Measurements from ENCODE around the gene ZDHHC8.

Gene ZDHHC8

DNA sequence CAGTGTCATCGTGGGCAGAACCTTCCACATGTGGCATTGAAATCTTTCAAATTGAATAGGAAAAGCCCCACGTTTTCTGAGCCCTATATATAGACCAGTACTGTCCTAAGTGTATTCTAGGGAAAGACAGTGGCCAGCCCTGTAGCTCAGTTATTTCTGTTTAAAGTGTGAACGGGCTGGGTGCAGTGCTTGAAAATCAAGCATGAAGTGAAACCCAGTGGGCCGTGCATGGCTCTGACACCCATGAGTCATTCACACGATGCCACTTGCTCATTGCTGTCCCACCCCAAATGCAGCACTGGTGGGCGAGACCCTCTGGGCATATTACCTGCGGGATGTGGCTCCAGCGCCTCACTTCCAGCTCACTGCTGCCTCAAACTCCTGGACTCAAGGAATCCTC, 49.0 kb downstream of the ZDHHC8 start:
- no peak for DNase-seq (ENCODE audit: low read depth)

DNA sequence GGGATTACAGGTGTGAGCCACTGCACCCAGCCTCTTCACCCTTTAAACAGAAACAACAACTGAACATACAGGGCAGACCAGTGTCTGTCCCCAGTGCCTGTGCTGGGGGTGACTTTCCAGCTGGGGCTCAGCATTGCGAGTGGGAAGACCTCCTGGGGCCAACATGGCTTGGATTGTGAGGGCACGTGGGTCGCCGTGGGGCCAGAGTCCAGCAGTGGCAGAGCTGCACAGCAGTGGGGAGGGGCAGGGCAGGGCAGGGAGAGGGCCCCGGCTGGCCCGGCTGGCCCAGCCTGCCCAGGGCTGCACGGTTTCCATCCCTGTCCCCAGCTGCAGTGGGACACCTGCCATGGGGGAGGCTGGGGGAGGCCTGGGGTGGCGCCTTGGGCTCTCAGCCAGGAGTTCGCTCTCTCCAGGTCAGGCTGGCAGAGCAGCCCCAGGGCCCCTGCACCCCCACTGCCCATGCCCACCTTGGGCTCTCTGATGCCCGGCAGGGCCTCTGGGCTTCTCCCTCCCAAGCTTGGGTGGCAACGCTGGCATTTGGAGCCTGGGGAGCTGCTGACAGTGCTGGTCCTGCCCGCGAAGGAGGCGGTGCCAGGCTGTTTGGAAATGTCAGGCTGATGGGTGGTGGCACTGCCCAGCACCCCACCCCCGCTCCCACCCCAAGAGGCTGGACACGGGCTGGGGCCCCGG, 49.7 kb downstream of the ZDHHC8 start:
- no peak for DNase-seq (ENCODE audit: low read depth)

DNA sequence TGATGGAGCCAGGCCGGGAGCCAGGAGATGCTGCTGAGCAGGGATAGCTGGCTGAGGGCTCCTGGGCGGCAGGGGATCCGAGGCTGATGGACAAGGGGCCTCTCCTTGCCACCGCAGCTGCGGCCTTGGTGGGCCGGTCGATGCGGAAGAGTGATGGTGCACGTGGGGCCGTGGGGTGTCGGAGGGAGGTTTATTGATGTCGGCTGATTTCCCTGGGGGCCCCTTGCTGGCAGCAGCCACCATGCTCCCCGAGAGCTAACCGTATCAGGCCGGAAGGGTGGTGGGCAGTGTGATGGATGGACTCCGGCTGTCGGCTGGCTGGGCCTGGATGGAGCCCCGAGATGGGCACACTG, 50.3 kb downstream of the ZDHHC8 start:
- DNase-seq (ENCODE audit: low read depth) = no peak

DNA sequence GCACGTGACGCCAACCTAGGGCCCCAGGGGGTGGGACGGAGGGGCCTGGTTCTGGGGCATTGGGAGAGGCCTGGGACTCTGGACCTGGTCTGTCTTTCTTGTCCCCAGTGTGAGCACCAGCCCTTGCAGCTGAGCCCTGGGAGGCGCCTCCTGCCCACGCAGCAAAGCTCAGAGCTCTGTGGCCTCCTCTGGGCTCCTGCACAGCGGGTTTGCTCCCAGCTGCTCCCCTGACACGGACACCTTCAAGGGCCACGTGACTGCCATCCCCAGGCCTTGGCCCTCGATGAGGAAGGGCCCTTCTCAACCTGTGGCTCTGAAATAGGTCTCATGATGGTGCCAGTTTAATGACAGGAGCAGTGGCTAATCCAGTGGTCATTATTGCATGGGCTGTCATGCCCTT, 50.8 kb downstream of the ZDHHC8 start:
- DNase-seq (ENCODE audit: low read depth) = no peak

DNA sequence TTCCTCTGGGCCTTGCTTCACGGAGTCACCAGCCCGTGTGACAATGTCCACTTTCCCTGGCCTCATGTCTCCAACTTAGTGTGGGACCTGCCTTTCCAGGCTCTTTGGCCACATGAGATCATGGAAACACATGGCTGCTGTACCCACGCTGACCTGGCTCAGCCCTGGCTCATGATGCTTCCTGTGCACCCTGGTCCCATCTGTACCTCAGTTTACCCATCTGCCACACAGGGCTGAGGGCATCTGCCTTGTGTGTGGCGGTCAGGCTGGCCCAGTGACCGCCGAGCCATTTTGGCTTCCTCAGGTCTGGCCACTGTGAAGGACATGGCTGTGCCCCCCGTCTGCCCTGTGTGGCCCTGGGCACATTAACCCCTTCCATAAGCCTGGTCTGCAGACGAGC, 51.5 kb downstream of the ZDHHC8 start:
- DNase-seq (ENCODE audit: low read depth) = no peak

DNA sequence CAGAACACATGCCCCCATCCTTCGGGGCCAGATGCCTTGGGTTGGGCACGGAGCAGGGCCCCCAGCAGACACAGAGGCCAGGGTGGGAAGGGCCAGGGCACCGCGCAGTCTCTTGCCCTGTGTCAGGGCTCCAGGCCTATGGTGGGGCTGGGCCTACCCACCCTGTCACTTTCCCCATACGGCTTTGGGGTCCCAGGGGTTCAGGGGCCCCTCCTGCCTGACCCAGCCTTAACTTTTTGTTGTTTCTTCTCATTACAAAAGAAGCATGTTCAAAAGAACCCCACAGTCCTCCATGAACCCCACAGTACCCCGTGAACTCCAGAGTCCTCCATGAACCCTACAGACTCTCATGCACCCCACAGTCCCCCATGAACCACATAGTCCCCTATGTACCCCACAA, 52.2 kb downstream of the ZDHHC8 start:
- no peak for DNase-seq (ENCODE audit: low read depth)

DNA sequence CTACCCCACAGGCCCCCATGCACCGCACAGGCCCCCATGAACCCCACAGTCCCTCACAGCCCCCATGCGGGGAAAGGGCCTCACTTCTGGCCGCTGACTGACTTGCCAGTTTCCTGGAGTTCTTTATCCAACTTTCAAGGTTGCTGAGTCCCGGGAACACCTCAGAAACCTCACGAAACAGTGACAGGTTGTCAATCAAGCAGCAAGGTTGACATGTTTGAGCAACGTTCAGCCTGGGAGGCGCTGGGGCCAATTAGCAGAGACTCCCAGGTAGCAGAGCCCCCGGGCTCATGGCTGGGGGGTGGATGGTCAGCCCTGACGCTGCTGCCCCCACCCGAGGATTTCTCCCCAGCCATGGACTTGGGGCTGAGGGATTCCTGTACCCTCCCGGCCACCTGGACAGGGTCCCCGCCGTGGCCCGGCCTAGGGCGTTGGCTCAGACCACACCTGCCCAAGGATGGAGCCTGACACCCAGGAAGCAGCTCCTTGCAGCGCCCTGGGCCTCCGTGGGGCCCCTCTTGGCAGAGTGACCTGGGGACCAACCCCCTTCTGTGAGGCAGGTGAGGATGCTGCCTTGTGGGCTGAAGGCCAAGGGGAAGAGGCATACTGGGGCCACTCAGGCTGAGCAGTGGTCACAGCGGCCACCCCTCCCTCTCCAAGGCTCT, 53.0 kb downstream of the ZDHHC8 start:
- no peak for DNase-seq (ENCODE audit: low read depth)

DNA sequence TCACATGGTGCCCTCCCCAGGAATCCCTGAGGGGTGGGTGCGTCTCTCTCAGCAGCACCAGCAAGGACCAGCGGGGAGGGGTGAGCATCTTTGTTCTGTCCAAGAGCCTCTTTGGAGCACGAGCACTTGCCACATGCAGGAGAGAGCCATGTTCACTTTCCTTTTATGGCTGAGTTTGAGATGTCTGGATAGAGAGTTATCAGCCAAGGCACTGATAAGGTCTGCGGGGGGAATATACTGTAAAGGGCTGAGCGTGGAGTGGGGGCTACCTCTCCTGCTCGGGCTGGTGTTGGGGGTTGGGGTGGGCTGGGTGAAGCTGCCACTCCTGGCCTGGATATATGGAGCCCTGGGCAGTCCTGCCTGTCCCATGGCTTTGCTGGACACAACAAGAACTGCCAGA, 54.1 kb downstream of the ZDHHC8 start:
- DNase-seq (ENCODE audit: low read depth) = no peak

DNA sequence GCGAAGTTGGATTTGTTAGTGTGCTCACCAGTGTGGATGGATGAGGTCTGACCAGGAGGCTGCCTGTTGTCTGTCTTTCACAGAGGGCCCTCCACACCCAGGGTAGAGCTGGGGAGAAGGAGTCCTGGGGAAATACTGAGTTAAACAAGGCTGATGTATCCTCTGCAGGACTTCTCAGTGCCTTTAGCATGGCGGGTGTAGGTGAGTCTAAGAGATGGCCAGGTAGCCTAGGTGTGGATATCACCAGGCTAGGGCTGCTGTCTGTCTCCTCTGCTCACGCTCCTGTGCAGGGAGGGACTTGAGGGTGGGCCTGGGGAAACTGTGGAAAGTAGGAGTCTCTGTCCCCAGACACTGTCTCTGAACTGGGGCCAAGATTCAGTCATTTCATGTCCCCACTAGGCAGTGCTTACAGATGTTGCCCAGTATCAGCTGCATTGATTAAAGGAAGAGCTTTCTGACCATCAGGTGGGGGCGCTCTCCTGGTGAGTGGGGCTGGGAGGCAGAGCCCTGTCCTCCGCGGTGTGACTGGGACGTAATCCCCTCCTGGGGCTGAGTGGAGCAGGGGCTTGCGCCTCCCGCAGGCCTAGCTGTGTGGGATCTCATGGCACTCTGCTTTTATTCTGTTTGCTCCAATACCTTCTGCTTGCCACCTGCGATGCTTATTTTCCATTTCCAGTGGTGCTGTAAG, 54.7 kb downstream of the ZDHHC8 start:
- no peak for DNase-seq (ENCODE audit: low read depth)

DNA sequence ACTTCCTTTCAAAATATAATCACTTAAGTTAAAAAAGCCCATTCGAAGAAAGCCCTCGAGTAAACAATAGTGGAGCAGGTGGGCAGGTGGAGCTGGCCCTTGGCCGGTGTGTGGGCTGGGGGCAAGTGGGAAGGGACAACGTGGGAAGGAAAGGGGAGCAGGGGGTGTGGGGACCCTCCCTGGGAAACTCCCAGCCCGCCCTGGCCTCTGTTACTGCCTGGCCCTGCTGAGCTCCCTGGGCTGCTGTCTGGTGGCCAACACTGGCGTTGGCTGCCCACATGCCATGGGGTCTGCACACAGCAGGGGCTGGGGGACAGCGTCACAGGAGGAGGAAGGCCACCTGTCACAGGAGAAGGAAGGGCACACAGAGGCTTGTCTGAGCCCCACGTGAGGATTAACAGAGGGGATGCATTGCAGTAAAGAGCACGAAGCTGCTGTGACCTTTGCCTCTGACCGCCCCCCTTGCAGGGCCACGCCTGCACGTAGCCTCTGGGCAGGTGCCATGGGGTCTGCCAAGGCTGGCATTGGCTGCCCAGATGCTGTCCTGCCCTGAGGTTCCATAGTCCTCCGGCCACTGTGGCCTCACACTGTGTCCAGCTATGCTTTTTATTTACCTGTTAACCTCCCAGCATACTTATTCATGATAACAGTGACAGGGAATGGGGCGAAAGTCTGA, 55.4 kb downstream of the ZDHHC8 start:
- DNase-seq (ENCODE audit: low read depth) = no peak

DNA sequence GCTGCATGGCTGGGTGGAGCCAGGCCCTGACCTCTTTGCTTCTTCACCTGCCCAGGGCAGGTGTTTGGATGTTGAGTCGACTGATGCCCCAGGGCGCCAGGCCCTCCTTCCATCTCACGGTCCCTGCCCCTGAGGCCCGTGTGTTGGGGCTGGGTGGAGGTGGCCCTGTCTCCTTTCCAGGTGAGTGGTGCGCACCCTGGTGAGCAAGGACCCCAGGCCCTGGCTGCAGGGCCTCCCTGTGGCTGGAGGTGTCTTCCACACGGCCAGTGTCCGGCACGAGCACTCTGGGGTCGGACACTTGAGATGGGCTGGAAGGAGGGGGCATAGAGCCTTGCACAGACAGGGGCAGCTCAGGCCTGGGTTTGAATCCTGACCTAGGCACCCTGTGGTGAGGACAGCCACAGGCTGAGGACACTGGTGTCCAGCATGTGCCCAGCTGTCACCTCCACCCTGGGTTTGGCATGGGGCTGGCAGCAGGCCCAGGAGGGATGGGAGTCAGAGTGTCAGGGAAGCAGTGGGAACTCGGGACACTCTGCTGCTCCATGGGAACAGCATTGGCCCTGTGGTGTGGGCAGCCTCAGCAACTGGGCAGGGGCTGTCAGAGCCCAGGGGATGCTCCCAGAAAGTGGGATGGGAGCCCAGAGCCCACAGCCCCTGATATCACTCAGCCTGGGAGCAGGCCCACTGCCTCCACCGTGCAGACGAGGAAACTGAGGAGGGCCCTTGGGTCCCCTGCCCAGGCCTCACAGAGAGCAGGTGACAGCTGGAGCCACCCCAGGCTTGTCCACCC, 56.4 kb downstream of the ZDHHC8 start:
- DNase-seq (ENCODE audit: low read depth) = no peak

DNA sequence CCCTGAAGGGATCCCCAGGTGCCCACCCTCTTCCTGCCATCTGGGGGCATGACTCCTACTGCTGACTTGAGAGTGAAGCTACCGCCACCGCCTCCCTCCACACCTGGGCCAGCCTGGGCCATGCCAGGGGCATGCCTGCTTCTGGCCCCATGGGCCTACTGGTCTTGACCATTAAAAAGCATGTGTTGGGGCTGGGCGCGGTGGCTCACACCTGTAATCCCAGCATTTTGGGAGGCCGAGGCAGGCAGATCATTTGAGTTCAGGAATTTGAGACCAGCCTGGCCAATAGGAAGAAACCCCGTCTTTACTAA, 56.9 kb downstream of the ZDHHC8 start:
- no peak for DNase-seq (ENCODE audit: low read depth)

DNA sequence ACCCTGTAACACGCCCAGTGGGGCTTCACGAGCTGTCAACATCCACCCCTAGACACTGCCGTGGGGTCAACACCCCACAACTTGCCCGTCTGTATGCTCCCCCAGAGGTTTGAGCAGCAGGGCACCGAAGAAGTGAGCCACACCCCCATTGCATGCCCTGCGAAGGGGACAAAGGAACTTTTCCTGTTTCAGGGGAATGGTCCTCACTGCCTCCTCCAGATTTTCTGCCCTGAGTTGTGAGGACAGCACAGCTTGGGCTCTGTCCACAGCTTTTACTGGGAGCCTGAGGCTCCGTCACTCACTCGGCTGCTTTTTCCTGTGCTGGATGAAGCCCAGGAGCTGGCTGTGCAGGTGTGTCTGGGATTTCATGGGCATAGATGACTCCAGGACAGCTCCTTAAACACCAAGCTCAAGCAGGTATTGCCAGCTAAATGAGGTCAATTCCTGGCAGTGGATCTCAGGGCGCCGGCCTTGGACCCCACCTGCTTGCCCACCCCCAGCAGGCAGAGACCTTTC, 59.5 kb downstream of the ZDHHC8 start:
- no peak for DNase-seq (ENCODE audit: low read depth)

DNA sequence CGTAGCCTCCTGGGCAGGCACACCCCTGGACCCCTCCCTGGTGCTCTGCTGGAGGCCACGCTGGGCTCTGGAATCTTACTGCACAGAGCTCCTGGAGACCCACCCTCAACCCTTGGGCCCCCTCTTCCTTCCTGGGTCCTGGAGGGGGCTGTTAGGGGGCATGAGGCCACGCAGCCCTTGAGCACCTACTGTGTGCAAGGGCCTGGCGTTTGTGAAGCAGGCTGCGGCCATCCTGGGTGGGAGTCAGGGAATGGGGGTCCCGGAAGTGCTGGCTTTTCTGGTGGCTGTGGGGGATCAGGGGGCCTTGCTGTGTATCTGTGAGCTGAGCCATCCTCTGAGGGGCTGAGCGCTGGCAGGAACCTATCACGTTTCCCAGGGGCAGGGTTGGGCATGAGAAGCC, 60.2 kb downstream of the ZDHHC8 start:
- DNase-seq (ENCODE audit: low read depth) = no peak

DNA sequence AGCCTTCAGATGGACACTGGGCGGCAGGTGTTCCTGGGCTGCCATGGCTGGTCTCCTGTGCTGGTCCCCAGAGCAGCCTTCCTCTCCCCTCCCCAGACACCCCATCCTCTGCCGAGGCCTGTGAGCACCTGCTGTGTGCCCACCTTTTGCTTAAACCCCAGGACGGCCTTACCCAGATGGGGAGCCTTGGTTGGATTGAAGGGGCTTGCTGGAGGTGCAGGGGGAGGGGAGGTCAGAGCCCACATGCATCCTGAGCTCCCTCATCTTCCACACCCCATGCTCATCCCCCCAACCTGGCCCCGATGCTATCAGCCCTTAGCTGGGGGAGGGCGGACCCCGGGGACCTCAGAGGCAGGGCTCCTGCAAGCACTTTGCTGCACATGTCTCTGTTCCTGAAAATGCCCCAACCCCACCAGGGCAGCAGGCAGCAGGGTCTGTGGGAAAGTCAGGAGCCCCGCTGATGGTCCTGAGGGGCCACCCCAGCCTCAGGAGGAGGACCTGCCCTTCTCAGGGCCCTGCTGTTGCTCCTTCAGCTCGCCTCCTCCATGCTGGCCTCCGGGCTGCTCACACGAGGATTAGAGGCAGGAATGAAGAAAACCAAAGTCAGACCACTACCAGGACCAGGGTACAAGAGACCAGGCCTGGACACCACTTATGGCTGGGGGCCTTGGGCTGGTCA, 60.8 kb downstream of the ZDHHC8 start:
- DNase-seq (ENCODE audit: low read depth) = no peak

DNA sequence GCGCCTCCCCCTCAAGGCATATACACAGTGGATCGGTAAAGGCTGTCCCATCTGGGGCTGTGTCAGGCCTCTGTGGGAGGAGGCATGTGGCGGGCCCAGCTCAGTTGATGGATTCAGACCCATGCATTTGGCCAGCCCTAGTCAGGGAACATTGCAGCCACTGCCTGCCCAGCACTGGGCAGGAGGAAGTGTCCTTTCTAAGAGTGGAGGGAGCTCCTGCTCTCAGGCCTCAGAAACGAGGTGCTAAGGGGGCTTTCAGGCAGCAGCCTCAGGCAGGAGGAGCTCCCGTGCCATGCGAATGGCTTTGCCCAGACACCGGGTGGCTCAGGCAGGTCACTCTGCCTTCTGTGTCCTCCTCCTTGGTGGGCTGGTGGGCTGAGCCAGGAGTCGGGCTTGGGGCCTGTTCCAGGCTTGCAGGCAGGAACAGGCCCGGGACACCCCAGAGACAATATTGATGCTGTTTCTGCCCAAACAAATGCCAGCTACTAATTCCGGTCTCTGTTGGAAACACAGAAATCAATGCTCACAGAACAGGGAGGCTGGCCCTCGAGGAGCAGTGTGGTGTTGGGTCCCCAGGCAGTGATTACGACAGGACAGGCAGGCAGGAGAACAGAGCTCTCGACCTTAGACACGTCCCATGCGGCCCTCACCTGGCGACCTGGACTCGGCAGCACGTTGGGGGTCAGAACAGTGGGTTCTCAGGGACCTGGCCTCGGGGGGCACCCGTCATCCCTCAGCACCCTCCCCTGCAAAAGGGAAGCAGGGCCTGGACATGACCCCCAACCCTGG, 61.6 kb downstream of the ZDHHC8 start:
- no peak for DNase-seq (ENCODE audit: low read depth)

DNA sequence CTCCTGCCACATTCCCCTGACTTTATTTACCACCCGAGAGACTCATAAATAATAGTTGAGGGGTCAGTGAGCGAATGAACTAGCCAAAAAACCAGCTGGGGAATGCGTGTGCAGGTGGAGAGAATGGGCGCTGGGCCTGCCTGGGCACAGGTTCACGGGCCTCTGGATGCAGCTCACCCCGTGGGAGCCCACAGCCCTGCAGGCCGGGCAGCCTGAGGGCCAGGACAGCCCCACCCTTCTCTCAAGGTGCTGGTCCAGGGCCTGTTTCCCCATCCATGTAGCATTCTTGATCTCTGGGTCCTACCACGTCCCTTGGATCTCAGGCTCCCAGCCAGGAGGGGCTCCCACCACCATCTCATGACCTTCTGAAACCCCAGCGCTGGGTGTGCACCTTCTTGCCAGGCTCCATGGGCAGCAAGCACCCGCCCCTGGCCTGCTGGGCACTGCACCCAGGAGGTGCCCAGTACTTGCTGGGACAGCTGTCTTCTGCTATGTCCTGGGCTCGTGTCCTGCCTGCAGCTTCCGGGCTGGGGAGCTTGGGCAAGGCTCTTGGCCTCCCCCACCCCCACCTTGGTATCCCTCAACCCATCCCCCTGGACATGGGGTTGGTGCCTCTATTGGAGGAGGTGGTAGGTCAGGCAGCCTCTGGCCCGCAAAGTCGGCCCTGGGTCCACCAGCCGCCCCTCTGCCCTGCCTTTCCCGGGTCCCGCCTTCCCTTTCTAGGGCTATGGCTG, 62.3 kb downstream of the ZDHHC8 start:
- DNase-seq (ENCODE audit: low read depth) = no peak

DNA sequence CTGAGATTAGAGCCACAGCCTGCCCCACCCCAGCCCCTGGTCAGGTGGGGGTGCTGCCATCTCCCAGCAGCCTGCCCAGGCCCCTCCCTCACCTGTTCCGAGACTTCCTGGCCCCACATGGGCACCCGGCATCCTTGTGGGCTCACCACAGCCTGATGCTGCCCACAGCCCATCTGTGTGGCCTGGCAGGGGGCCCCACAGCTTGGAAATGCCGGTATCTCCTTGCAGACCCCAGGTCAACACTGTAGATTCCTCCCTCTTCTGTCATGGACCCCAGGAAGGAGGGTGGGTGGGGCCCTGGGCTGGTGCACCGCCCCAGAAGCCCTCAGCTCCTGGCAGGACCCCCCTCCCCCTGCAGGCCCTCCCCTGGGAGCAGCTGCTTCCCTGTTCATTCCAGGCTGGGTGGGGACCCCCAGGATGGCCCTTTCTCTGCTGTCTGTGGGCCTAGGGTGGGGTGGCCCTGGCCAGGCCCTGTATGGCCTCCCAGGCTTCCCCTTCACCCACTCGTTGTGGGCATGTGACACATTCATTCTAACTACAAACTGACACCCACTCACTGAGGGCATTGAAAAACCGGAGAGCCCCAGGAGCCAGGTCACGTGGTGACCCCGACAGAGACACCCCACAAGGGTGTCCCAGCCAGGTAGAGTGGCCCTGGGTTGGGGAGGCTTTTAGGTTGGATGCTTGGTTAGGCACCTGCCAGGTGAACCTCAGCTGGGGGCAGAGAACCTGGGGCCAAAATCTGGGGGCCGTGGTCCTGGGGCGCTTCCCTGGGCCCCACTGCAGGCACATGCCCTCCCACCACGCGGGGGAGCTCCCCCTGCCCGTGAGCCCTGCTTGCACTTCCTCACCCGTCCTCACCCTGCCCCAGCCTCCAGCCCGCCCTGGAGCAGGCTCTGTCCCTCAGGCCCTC, 63.3 kb downstream of the ZDHHC8 start:
- no peak for DNase-seq (ENCODE audit: low read depth)
